Ramos (cell line): Measurements from ENCODE around the gene CARD9.
"Not testable (repeated sequence)": the region's sequence is repeated elsewhere in the genome, so short reads cannot be mapped to it uniquely, and the experiment has no call there.

Experiments
- in situ Hi-C: fragments of 300-500 bp; cut with MboI; formaldehyde crosslinking; loops from one replicate; pipeline ENCODE4 v1.14.3; 2022; ENCODE audit warnings: low sequenced_read_pairs; ENCODE audit not compliant: unreplicated experiment

The CARD9 gene

GRCh38 chr9:136328011-136328621, 45.4 kb downstream of the CARD9 start:
- in situ Hi-C loops: no loop called here

- in situ Hi-C loops: no loop called here
These were observed 46.0 kb downstream of the CARD9 start, which contains the start of gene GPSM1 for GRCh38 chr9:136327304-136327974. GPSM1 (plus strand) TSS chr9:136327539; CDS start chr9:136327696, 157 bp downstream.

- in situ Hi-C loops: no loop called here
These were observed 46.6 kb downstream of the CARD9 start for GRCh38 chr9:136326761-136327303.

GRCh38 chr9:136326061-136326760, 47.3 kb downstream of the CARD9 start:
- in situ Hi-C loops: no loop called here

GRCh38 chr9:136325358-136325757, 48.1 kb downstream of the CARD9 start:
- in situ Hi-C loops: no loop called here

GRCh38 chr9:136324501-136325300, 48.8 kb downstream of the CARD9 start:
- in situ Hi-C loops: no loop called here

- in situ Hi-C loops: no loop called here
These were observed 50.1 kb downstream of the CARD9 start for GRCh38 chr9:136323371-136323789.

GRCh38 chr9:136322756-136323330, 50.6 kb downstream of the CARD9 start:
- in situ Hi-C loops: no loop called here

- in situ Hi-C loops: no loop called here
These were observed 51.9 kb downstream of the CARD9 start for GRCh38 chr9:136321561-136321960.

- in situ Hi-C loops: not testable (repeated sequence)
These were observed 52.5 kb downstream of the CARD9 start for GRCh38 chr9:136320972-136321371.

- in situ Hi-C loops: not testable (repeated sequence)
These were observed 53.5 kb downstream of the CARD9 start for GRCh38 chr9:136319955-136320354.

GRCh38 chr9:136319244-136319643, 54.2 kb downstream of the CARD9 start:
- in situ Hi-C loops: not testable (repeated sequence)

- in situ Hi-C loops: no loop called here
These were observed 54.7 kb downstream of the CARD9 start for GRCh38 chr9:136318776-136319241.

- in situ Hi-C loops: no loop called here
These were observed 55.2 kb downstream of the CARD9 start for GRCh38 chr9:136318111-136318775.

GRCh38 chr9:136317695-136318094, 55.8 kb downstream of the CARD9 start:
- in situ Hi-C loops: no loop called here

GRCh38 chr9:136316896-136317676, 56.4 kb downstream of the CARD9 start:
- in situ Hi-C loops: no loop called here

- in situ Hi-C loops: no loop called here
These were observed 57.2 kb downstream of the CARD9 start for GRCh38 chr9:136316271-136316751.

- in situ Hi-C loops: no loop called here
These were observed 58.5 kb downstream of the CARD9 start for GRCh38 chr9:136314944-136315343.
